CD1c-positive myeloid dendritic cell (primary cell): Measurements from ENCODE around the gene APBB1.

Experiments used
- DNase-seq: peaks from one replicate; pipeline ENCODE4 v3.0.0-alpha.2; 2016; ENCODE audit errors: extremely low spot score

APBB1 gene

GRCh38 chr11:6391537-6392134, 27.3 kb downstream of the APBB1 start:
- no peak for DNase-seq

DNA sequence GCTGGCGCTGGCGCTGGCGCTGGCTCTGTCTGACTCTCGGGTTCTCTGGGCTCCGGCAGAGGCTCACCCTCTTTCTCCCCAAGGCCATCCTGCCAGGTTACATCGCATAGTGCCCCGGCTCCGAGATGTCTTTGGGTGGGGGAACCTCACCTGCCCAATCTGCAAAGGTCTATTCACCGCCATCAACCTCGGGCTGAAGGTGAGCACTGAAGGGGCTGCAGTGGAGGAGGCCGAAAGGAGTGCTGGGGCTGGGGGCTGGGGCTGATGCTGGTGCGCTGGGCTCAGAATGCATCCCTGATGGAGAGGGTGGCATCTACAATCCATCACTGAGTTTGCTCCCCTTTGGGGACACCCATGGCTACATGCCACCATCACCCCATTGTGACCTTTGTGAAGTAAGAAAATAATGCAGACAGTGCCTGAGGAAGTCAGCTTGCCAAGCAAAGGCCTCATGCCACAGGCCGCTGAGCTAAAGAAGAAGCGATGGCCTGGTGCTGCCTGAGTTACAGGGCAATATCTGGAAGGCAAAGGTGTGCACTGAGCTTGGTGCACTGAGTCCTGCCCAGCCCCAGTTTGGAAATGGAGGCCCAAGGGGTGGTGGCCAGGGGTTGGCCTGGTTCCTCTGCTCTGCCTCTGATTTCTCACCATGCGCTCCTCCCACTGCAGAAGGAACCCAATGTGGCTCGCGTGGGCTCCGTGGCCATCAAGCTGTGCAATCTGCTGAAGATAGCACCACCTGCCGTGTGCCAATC, 28.0 kb downstream of the APBB1 start:
- peak; percentile 13 for DNase-seq

- DNase-seq, result peak; percentile 97
Observed at GRCh38 chr11:6389905-6390717, 28.8 kb downstream of the APBB1 start, which contains the start of gene SMPD1. Gene SMPD1, plus strand, starts transcription at chr11:6390474. Its CDS starts 125 bp downstream, at chr11:6390599.

DNA sequence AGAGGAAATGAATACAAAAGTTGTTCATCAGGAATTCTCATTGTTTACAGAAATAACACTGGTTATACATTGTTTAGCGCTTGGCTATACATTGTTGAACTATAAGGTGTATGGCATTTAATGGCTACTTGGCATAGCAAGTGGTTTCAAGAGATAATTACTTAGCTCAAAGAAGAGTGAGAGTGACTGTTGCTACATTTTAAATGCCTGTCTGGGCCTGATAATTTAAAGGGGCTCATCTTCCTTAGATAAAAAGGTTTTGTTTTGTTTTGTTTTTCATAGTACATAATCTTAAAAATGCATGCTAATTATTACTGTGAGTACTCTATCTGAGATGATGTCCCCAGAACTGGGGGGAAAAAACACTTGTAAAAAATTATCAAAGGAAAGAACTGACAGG, 30.1 kb downstream of the APBB1 start:
- DNase-seq, result no peak

DNA sequence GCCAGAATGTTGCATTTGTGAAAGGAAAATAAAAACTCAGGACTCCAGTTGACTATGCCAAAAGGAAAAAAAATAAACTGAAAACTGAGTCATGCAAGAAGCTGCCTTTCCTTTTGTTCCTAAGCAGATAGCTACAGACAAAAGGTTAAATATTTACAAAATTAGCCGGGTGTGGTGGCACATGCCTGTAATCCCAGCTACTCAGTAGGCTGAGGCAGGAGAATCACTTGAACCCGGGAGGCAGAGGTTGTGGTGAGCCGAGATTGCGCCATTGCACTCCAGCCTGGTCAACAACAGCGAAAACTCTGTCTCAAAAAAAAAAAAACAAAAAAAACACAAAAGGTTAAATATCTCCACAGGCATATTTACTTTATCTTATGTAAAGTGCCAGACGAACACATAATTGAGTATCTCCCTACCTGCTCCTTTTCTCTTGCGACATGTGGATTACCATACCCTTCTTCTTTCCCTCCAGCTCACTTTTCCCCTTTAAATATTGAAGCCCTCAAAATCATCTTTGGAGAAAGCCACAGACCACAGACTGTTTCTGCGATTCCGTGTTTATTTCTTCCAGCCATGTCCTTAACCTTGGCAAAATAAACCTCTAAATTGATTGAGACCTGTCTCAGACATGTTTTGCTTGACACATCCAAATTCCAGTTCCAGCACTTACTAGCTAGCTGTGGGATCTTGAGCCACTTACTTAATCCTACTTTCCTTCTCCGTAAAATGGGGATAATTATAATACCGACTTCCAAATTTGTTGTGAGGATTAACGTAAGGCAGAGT, 30.9 kb downstream of the APBB1 start:
- DNase-seq, result no peak

GRCh38 chr11:6385046-6385777, 33.7 kb downstream of the APBB1 start:
- no peak for DNase-seq

- DNase-seq, result no peak
Observed at GRCh38 chr11:6378640-6378989, 40.3 kb downstream of the APBB1 start.

- peak; percentile 35 for DNase-seq
Observed at GRCh38 chr11:6377902-6378639, 40.8 kb downstream of the APBB1 start.

GRCh38 chr11:6371825-6372224, 47.1 kb downstream of the APBB1 start:
- DNase-seq, result no peak

GRCh38 chr11:6365659-6366058, 53.2 kb downstream of the APBB1 start:
- DNase-seq, result no peak

DNA sequence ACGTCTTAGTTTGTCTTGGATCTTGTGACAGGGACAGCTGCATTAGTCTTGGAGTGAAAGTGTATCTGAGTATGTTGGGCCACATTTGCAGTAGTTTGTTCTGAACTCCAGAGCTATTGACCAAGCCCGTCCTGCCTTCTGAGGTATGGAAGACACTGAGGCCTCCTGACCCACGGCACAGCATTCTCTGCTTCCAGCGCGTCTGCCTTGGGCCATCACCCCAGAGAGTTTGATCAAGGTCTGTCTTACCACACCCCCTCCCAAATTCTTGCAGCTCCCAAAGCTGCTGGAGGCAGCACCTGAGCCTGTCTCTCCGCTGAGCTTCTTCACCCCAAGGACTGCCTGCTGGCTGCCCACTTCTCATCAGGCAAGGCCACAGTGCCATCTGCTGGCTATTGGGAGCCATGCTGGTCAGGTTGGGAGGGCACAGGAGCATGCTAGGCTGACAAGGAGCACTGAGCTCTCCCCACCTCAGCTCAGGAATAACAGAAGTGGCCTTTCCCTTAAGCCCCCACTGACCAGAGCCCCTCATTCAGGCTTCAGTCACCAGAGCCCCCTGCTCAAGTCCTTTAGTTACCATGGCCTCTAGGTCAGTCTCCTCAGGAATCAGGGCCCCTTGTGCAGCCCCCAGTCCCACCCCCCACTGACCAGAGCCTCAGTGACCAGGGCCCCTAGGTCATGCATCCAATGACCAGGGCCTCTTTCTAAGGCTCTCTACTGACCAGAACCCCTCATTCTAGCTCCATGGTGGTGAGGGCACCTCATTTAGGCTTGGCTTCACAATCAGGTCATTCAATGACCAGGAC, 55.8 kb downstream of the APBB1 start:
- DNase-seq, result peak; percentile 69

GRCh38 chr11:6362185-6362872, 56.6 kb downstream of the APBB1 start:
- DNase-seq, result no peak

DNA sequence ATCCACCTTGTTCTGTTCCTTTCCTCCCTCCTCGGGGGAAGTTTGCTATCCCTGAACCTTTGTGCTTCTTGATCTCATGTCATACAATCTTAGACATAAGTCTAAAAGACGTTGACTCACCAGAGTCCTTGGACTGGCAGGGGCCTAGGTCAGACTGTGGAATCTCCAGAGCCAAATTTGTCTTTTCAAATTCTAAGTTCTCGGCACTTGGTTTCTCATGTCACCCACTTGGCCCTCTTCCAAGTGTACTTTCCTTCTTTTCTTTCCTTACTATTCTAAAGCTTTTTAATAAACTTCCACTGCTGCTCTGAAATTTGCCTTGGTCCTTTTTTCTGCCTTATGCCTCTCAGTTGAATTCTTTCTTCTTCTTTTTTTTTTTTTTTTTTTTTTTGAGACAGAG, 58.7 kb downstream of the APBB1 start:
- no peak for DNase-seq

DNA sequence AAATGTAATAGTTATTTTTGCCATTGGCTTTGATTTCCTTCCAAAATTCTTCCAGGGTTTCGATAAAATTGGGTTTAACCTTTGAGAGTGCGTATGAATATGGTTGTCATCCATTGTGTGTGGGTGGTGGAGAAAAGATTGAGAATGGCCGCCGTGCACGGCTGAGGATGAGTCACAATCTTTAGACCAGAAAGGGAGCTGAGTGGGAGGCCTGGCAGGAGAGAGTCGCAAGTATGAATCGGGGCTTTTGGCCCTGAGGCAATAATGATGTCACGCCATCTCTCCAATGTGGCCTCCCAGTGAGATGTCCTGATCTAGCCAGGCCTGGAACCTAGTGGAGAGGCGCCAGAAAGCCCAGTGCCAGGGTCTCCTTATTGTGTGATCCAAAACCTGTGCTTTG, 61.7 kb downstream of the APBB1 start:
- DNase-seq, result peak; percentile 75

- no peak for DNase-seq
Observed at GRCh38 chr11:6356503-6357055, 62.3 kb downstream of the APBB1 start.

- DNase-seq, result no peak
Observed at GRCh38 chr11:6354651-6355485, 64.0 kb downstream of the APBB1 start.

DNA sequence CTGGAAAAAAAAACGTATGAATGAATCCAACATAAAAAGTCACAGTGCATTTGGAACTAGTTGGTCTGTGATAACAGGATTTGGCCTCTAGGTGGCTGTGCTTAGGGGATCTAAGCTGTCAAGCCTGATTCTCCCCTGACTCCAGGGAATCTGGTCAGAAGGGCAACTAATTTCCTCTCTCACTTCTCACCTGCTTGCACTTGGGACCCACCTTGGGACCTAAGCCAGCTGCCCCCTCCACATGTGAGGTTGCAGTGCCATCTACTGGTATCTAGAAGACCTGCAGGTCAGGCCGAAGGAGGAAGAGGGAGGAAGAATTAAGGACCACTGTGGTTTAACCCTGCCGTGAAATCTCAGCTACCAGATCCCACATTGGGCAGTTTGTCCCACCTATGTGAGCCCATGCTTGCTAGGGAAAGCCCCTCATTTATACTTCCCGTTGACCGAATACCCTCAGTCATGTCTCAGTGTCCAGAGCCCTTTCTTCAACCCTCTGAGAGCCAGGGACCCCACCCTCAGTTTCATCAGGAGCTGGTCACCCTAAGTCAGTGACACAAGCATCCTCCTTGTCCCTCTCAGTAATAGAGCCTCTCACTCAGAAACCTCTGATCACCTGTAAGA, 65.4 kb downstream of the APBB1 start:
- DNase-seq, result peak; percentile 67
